NCI-H345 (cell line): ENCODE measurements around the gene PTGIS.

Source experiments
- DNase-seq: peaks from one replicate; lab custom pipeline; 2025; lab: John Stamatoyannopoulos, UW

The PTGIS gene

GRCh38 chr20:49595811-49596561, 28.0 kb upstream of the PTGIS start:
- DNase-seq: no peak

GRCh38 chr20:49595346-49595745, 27.4 kb upstream of the PTGIS start:
- no peak for DNase-seq

GRCh38 chr20:49594931-49595315, 27.0 kb upstream of the PTGIS start:
- no peak for DNase-seq

- DNase-seq: no peak
These were observed 26.4 kb upstream of the PTGIS start for GRCh38 chr20:49594143-49594930.

- no peak for DNase-seq
These were observed 25.7 kb upstream of the PTGIS start for GRCh38 chr20:49593466-49594142.

- DNase-seq: no peak
These were observed 24.2 kb upstream of the PTGIS start for GRCh38 chr20:49592120-49592519.

DNA sequence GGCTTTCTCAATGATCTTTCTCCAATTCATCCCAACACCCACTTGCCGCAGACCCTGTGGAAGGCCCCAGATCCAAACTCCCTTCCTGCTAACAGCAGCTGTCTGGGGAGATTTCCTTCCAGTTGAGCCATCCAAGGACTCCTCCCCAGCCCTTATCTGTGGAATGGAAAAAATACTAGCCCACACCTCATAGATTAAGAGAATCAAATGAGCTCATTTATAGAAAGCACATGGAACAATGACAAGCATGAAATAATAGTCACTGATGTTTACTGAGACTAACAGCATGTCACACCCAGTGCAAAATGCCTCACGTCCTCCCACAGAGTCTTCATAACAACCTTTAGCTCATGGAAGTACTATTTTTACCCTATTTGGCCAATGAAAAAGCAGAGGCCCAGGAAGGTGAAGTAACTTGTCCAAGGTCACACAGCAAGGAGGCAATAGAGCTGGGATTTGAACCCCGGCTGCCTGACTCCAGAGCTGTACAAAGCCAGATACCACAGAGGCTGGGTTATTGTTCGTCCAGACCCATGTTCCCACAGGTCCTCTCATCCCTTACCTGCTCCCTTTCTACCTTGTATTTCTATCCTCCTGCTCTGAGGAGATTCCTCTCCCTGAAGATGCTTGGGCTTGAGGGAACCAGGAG, 23.4 kb upstream of the PTGIS start:
- no peak for DNase-seq

GRCh38 chr20:49590163-49591017, 22.5 kb upstream of the PTGIS start:
- DNase-seq: no peak

GRCh38 chr20:49589747-49590146, 21.8 kb upstream of the PTGIS start:
- DNase-seq: no peak

GRCh38 chr20:49587111-49587570, 19.2 kb upstream of the PTGIS start:
- DNase-seq: no peak

- DNase-seq: no peak
These were observed 17.8 kb upstream of the PTGIS start for GRCh38 chr20:49585585-49586245.

DNA sequence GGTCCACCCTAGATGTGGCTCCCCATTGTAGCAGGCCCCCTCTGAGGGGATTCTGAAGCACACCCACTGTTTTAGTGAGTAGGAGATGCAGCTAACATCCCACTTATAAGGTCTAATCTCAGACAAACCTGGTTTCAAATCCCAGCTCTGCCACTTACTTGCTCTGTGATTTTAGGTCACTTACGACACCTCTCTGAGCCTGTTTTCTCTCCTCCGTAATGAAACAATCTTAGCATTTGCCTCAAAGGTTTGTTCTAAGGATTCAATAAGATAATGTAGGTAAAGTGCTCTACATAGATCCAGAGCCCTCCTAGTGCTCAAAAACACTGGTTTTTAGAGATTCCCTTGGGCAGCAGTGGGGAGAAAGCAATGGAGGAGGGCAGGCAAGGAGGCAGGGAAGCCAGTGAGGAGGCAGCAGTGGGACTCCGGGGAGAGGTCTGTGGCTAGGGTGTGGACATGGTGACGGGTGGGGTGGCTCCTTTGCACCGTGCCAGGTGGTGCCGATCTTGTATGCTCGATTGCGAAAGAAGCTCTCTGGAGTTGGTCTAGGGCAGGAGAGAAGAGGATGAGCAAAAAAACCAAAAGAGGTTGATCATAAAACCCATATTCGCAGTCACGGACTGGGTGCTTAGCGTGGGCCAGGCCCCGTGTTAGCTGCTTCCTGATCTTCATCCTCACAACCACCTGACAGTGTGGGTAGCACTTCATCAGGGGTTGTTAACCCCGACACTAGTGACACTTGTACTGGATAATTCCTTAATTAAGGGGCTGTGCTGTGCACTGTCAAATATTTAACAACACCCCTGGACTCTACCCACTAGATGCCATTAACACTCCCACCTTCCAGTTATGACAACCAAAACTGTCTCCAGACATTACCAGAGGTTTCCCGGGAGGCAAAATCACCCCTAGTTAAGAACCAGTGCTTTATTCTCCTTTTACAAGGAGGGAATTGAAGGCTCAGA, 16.8 kb upstream of the PTGIS start:
- DNase-seq: no peak

- peak; percentile 31 for DNase-seq
These were observed 15.9 kb upstream of the PTGIS start for GRCh38 chr20:49583669-49584417.

DNA sequence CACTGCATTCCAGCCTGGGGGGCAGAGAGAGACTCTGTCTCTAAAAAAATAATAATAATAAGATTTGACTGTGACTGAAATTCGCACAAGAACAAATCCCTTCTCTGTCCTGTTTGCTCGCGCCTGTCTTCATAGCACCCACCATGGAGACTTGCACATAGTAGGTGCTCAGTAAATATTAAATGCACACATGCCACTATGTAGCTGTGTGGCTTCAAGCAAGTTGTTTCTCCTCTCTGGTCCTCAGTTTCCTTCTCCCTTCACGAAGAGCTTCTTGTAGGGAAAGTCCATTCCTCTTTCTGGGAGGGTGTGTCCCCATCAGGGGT, 15.4 kb upstream of the PTGIS start:
- no peak for DNase-seq

DNA sequence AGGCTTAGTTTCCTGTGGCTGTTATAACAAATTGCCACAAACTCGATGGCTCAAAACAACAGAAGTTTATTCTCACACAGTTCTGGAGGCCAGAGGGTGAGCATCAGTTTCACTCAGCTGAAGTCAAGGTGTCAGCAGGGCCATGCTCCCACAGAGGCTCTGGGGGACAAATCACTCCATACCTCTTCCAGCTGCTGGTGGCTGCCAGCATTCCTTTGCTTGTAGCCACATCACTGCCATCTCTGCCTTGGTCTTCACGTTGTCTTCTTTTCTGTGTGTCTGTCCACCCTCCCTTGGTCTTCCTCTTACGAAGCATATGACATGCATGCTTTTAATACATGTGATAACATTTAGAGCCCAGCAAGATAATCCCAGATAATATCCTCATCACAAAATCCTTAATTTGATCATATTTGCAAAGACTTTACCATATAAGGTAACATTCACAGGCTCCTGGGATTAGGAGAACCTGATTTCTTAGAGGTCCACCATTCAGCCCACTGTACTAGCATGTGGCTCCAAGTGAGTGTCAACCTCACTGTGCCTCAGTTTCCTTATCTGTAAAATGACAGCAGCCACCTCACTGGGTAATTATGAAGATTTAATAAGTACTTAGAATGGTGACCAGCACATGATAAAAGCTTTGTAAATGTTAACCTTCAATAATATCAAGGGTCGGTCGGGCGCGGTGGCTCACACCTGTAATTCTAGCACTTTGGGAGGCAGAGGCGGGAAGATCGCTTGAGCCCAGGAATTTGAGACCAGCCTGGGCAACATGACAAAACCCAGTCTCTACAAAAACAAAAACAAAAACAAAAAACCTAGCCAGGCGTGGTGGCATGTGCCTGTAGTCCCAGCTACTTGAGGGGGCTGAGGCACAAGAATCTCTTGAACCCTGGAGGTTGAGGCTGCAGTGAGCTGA, 14.7 kb upstream of the PTGIS start:
- no peak for DNase-seq

GRCh38 chr20:49581482-49581881, 13.5 kb upstream of the PTGIS start:
- no peak for DNase-seq

- no peak for DNase-seq
These were observed 12.9 kb upstream of the PTGIS start for GRCh38 chr20:49580813-49581174.
